Left hindlimb (tissue), 1 donor: Measurements from ENCODE around the gene CSPG4.
"Not testable (repeated sequence)": the region's sequence is repeated elsewhere in the genome, so short reads cannot be mapped to it uniquely, and the experiment has no call there.

Source experiments
- DNase-seq: peaks from one replicate; pipeline ENCODE4 v3.0.0-alpha.2; 2018

The CSPG4 gene

DNA sequence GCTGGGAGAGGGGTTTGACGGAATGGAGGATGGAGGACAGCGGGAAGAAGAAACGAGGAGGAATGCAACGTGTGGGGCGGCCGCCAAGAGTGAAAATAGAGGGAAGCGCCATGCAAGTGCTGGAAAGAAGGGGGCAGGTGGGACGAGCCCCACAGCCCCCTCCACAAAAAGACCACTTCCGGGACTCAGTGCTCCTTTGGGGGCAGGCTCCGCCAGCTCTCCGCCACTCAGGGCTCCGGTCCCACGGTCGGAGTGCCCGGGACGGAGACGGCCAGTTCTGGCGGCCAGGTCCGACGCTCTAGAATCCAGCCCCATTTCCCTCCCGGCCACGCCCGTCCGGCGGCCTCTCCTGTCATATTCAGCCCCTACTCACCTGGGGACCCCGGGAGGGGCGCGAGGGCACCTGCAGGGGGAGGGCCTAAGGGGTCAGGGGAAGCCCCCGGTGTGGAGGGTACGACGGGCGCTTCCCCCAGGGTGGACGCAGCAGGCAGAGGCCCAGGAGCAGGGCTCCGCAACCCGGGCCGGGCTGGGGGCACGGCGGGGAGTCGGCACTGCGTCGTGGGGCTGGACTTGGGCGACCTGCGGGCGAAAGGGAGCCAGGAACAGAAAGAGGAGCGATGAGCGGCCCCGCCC lies 25.5 kb upstream of the CSPG4 start:
- no peak for DNase-seq

DNA sequence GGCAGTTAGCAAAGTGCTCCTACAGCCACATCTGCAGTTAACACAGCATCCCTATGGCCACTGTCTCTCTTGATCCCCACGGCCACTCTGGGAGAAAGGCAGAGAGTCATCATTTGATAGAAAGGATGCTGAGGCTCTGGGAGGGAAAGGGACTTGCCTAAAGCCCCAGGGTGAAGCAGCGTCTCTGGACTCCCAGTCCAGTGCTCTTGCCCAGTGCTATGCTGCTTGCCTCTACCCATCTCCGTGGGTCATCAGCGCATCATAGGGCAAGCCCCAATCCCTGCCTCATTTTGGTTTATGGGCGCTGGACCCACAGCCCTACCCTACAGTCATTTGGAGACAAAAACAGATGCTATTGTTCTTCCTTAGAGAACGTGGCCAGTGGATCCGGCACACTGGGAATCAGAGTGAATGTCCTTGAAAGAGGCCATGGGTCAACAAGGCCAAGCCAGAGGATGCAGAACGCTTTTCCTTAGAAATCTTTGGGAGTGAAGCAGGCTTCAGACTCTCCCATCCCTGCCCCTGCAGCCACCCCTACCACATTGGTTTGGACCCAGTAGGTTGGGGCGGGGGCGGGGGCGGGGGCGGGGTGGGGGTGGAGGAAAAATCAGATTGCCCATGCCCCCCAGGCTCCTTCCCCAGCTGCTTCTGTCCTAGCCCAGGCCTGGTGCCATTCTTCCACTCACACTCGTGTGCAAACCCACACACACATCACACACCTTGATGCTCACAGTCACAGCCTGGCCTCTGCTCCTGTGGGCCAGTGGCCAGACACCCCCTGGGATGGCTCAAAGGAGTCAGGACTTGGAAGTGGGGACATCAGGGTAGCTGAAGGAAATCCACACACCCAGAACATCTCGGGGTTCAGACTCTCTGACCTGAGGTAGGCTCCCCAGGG lies 24.7 kb upstream of the CSPG4 start:
- not testable (repeated sequence) for DNase-seq

DNA sequence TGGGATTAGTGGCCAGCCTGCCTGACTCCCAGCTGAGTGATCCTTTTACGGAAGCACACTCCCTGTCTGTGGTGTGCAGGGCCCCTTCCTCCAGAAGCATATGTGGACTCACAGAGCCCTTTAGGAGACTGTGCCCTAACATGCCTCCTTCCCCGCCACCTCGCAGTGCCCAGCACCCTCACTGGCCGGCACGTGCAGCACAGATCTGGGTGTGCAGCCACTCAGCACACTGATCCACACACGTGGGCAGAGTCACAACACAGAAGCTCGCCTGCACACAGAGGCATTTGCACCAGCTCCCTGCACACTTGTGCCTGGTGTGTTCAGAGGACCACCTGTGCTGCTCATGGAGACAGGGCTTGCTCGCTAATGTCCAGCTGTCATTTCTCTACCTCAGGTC lies 23.6 kb upstream of the CSPG4 start:
- DNase-seq = no peak

DNA sequence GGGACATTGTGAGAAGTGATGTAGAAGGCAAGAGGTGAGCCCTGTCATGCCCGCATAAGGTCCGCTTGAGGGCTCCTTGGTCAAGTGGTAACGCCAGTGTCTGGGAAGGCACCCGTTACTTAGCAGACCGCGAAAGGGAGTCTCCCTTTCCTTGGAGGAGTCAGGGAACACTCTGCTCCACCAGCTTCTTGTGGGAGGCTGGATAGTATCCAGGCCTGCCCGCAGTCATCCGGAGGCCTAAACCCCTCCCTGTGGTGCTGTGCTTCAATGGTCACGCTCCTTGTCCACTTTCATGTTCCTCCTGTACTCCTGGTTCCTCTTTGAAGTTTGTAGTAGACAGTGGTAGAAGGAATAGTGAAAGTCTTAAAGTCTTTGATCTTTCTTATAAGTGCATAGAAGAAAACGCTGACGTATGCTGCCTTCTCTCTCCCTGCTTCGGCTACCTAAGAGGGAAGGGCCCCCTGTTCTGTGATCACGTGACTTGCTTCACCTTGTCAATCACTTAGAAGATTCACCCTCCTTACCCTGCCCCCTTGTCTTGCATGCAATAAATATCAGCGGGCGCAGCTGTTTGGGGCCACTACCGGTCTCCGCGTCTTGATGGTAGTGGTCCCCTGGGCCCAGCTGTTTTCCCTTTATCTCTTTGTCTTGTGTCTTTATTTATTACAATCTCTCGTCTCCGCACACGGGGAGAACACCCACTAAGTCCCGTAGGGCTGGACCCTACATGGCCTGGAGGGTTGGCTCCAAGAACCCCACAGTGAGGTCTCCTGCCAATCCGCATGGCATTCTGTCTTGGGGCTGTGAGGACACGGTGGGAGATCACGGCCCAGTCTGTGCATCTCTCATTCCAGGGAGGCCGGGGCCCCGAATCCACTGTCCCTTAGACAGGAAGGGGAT lies 22.5 kb upstream of the CSPG4 start:
- not testable (repeated sequence) for DNase-seq

DNA sequence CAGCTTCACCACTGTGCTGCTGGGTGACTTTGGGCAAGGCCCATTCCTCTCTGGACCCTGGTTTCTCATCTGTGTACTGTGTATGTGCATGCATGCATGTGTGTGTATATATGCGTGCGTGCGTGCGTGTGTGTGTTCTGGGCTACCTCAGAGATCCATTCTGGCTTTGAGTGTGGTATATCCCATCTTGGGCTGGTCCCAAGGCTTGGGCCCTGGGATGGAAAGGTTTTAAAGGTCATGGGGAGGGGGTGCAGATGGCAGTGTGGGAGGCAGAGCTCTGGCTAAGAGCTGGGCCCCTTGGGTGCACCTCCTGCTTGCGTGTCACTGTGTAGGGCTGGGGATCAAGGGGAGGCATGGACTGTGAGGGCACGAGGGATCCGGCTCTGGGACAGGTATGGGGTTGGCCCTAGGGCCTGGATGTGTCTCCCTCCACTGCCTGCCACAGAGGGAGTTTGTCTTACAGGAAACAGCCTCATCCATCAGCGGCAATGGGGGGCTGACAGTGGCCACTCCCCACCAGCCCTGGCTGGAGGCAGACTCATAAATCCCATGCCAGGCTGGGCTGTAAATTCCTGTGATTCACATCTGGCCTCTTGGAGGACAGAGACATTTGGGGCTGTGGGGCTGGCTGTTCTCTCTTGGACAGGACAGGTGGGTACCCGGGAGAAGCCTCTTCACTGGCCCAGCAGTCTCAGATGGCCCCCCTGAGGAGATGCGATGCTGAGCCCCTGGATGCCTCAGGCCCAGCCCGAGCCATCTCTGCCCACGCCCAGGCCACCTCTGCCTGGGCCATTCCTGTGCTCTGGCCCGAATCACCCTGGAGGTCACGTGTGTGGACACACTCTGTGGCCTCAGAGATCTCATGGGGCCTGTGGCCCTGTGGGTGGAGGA lies 21.4 kb upstream of the CSPG4 start:
- no peak for DNase-seq

DNA sequence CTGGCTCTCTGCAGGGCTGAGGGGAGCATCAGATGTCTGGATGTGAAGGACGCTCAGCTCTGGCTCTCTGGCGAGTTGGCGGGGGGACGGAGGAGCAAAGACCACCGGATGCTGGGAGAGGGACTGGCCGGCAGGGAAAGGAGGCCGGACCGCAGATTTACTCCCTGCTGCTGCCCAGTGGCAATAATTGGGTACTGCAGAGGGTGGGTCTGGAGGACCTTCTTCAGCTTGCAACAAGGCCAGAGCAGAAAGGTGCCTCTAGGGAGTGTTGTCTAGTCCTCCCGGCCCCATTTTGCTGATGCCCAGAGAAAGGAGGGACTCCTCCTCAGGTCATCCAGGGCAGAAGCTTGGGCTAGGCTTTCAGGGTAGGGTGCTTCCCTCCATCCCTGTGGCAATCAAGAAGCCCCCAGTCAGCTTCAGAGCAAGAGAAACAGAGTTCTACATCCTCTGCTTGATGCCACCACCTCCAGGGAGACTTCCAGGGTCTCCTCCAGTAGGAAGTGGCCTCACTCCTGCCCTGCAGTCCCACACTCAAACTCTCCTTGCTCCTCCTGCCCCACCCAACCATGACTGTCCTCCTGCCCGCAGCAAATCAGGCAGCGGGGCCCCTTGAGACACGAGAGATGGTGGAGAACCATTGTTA lies 20.3 kb upstream of the CSPG4 start:
- peak; percentile 84 for DNase-seq

GRCh38 chr15:75732177-75732808 lies 19.6 kb upstream of the CSPG4 start:
- peak; percentile 71 for DNase-seq

GRCh38 chr15:75731248-75732151 lies 18.9 kb upstream of the CSPG4 start:
- DNase-seq = peak; percentile 71

GRCh38 chr15:75730376-75731247 lies 18.0 kb upstream of the CSPG4 start:
- DNase-seq = not testable (repeated sequence)

- no peak for DNase-seq
Measured at GRCh38 chr15:75729326-75730069, 16.9 kb upstream of the CSPG4 start.

DNA sequence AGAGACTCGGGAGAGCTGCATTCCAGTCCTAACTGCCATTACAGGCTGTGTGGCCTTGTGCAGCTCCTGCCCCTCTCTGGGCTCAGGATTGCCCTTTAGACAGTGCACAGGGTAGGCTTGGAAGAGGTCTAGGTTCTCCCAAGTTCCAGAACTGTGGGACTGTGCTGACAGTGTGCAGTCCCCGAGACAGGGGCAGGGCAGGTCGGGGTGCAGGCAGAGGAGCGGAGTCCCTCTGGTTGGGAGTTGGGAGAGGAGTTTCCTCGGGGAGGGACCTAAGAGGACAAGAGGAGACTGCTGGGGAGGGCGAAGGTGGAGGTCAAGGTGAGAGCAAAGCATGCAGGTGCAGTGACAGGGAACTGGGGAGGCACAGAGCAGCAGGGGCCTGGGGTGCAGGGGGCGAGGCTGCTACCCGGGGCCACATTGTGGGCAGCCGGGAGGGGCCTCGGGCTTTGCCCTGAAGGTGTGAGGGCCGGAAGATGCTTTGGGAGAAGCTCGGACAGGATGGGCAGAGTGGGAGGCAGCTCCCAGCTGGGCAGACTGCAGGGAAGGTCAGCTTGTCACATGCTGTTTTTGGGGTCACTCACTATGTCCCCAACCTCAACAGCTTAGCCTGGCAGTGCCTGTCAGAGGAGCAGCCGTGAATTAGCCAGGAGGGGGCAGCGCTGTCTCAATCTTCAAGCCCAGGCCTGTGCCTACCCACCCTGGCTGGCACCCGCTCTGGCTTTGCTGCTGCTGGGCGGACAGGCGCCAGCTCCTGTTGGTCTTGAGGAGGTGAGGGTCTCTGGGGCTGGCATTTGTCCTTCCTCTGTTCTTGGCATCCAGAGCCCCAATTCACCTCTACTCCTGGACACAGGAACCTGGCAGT lies 15.4 kb upstream of the CSPG4 start:
- DNase-seq = no peak

GRCh38 chr15:75727031-75727531 lies 14.4 kb upstream of the CSPG4 start:
- no peak for DNase-seq

GRCh38 chr15:75725719-75726607 lies 13.3 kb upstream of the CSPG4 start:
- DNase-seq = no peak

DNA sequence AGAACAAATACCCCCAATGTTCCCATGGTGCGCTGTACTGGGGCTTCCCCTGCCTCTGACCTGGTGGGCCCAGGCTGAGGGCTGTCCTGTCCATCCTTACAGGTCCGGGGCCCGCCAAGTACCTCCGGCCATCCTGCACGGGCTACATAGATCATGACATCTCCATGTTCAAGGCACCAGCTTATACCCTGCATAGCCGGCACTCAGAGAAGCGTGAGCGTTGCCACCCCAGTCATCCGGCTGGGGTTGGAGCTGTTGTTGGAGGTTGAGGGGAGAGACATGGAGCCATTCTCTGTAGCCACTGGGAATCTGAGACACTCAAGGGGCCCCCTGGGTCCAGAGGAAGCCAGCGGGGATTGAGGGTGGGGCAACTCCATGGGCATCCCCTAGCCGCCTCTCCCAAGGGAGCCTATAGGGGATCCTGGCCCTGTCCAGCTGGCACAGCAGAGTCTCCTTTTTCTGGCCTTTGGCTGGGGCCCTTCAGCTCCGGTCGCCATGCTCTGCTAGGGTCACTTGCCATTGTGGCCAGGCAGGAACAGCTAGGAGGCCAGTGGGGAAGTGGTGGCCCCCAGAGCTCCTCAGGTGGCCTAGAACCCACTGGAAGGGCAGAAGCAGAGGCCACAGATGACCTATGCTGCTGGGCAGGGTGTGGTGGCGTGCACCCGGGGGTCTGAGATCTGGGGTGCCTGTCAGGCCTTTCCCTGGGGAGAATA lies 12.5 kb upstream of the CSPG4 start:
- DNase-seq = no peak
